Hepatocyte (in vitro differentiated cells): Measurements from ENCODE around the gene LYZL1. TPM values are rescaled to one million over a fixed set of nuclear protein-coding genes. Genes with fewer than 3 reads are reported as not detected.

Experiments
- DNase-seq: peaks from one replicate; pipeline ENCODE4 v3.0.0-alpha.2; 2016; ENCODE audit warnings: low spot score
- H2AFZ ChIP-seq: fragments of 200-600 bp; sonication (generic); 2 replicates; pipeline ENCODE4 v1.6.0; 2016; ENCODE audit warnings: antibody characterized with exemption, mild to moderate bottlenecking
- H3K27ac ChIP-seq: fragments of 200-600 bp; sonication (generic); 2 replicates; pipeline ENCODE4 v1.5.1; 2016; ENCODE audit warnings: mild to moderate bottlenecking
- H3K27me3 ChIP-seq: fragments of 200-600 bp; sonication (generic); 2 replicates; pipeline ENCODE4 v1.6.1; 2016
- H3K36me3 ChIP-seq: fragments of 200-600 bp; sonication (generic); replicated peaks from 2 replicates; pipeline ENCODE4 v1.5.1; 2016; ENCODE audit warnings: low read depth; ENCODE audit not compliant: insufficient read depth
- H3K4me1 ChIP-seq: fragments of 200-600 bp; sonication (generic); 2 replicates; pipeline ENCODE4 v1.5.1; 2016; ENCODE audit warnings: mild to moderate bottlenecking, moderate library complexity; ENCODE audit not compliant: insufficient read depth
- H3K4me2 ChIP-seq: fragments of 200-600 bp; sonication (generic); 2 replicates; pipeline ENCODE4 v1.6.0; 2016
- H3K4me3 ChIP-seq: fragments of 200-600 bp; sonication (generic); 2 replicates; pipeline ENCODE4 v1.5.1; 2016; ENCODE audit warnings: mild to moderate bottlenecking
- H3K79me2 ChIP-seq: fragments of 200-600 bp; sonication (generic); 2 replicates; pipeline ENCODE4 v1.6.0; 2017; ENCODE audit warnings: mild to moderate bottlenecking
- H3K9me2 ChIP-seq: fragments of 200-600 bp; sonication (generic); replicated peaks from 2 replicates; pipeline ENCODE4 v1.6.0; 2017; ENCODE audit warnings: mild to moderate bottlenecking; ENCODE audit not compliant: insufficient read depth
- H3K9me3 ChIP-seq: fragments of 200-600 bp; sonication (generic); 2 replicates; pipeline ENCODE4 v1.5.1; 2016; ENCODE audit warnings: low read depth, mild to moderate bottlenecking
- H4K20me1 ChIP-seq: fragments of 200-600 bp; sonication (generic); 2 replicates; pipeline ENCODE4 v1.6.0; 2016; ENCODE audit warnings: mild to moderate bottlenecking; ENCODE audit not compliant: insufficient read depth, poor library complexity, severe bottlenecking
- EZH2 ChIP-seq: fragments of 200-600 bp; sonication (generic); IDR thresholded peaks from 2 replicates; pipeline ENCODE4 v1.6.1; 2016; ENCODE audit warnings: antibody characterized with exemption, mild to moderate bottlenecking, borderline replicate concordance
- EZH2phosphoT487 ChIP-seq: fragments of 200-600 bp; sonication (generic); IDR thresholded peaks from one replicate; pipeline ENCODE4 v1.6.1; 2018; ENCODE audit warnings: antibody characterized with exemption, mild to moderate bottlenecking, low read depth, moderate library complexity; ENCODE audit not compliant: unreplicated experiment, severe bottlenecking
- WGBS: methylation state at CpG from one replicate; pipeline ENCODE4 v1.1.6; 2016; ENCODE audit warnings: low lambda C conversion rate; ENCODE audit errors: missing lambda C conversion rate; 5-methylcytosine and 5-hydroxymethylcytosine counted together
- polyA plus RNA-seq: library from polyadenylated mRNA; unstranded; fragments of >200 nt; fragmentation: Nextera tagmentation; extraction: Ambion mirVana; gene quantifications from 2 replicates; pipeline ENCODE4 v1.2.1, GENCODE V29; 2016
- total RNA-seq: library from RNA; depleted of rRNA; stranded (reverse); fragments of >200 nt; gene quantifications from 2 replicates; pipeline ENCODE4 v1.2.3, GENCODE V29; 2014
- TF ChIP-seq, protein P1 (sequence below): fragments of 200-600 bp; sonication (generic); IDR thresholded peaks from 2 replicates; pipeline ENCODE4 v1.5.1; 2016; ENCODE audit warnings: antibody characterized with exemption, mild to moderate bottlenecking; ENCODE audit not compliant: poor library complexity

The LYZL1 gene
- total and polyA plus RNA-seq, 2 experiments from 2014 or later: not detected

DNA sequence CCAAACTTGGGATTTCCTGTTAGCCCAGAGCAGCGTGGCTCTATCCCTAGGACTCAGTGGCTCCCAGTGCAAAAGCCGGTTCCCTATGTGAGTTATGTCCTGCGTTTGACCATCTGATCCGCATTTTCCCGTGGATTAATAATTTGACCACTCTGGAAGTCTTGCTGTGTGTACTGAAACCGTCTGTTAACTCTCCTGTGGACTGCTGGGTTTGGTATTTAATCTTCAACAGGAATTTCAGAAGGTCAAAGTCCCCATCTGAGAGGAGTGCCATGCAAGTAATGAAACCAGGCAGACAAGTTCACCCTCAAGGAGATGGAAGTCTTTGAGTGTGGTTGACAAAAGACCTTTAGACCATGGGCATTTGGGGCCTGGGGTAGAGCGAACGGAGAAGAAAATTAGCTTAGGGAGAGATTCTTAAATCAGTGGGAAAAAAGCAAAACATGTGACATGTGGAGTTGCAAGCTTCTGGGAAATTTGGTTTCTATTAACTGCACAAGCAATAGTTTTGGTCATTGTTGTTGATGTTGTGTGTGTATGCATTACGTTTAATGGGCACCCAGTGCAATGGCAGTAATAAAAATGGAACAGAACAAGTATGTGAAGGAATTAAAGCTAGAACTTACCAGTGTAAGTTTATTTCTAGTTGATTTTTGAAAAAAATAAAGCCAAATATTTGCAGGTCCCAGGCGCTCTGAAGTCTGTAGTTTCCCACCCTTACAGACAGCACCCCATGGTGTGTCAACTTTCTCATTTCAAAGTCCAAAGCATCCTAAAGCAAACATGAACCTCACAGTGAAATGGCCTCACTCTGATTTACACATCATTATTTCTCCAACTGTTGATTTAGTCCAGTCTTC, 38.2 kb downstream of the LYZL1 start:
- Histone ChIP-seq H3K9me3 (no peaks in the 10 kb centered on the region), H3K36me3 (no peaks in the 10 kb centered on the region), H3K27me3 (no peaks in the 10 kb centered on the region), H3K4me1 (peaks cover 12% of the 10 kb centered on the region), H3K4me3 (no peak overlapping the region), H3K79me2 (no peaks in the 10 kb centered on the region), H3K27ac (peak overlapping the region; percentile 56), H3K4me2 (peak overlapping the region; percentile 37), H2AFZ (no peak overlapping the region), H3K9me2 (no peaks in the 10 kb centered on the region), H4K20me1 (no peaks in the 10 kb centered on the region)
- peak; percentile 34 for DNase-seq
- TF ChIP-seq, protein P1, sequence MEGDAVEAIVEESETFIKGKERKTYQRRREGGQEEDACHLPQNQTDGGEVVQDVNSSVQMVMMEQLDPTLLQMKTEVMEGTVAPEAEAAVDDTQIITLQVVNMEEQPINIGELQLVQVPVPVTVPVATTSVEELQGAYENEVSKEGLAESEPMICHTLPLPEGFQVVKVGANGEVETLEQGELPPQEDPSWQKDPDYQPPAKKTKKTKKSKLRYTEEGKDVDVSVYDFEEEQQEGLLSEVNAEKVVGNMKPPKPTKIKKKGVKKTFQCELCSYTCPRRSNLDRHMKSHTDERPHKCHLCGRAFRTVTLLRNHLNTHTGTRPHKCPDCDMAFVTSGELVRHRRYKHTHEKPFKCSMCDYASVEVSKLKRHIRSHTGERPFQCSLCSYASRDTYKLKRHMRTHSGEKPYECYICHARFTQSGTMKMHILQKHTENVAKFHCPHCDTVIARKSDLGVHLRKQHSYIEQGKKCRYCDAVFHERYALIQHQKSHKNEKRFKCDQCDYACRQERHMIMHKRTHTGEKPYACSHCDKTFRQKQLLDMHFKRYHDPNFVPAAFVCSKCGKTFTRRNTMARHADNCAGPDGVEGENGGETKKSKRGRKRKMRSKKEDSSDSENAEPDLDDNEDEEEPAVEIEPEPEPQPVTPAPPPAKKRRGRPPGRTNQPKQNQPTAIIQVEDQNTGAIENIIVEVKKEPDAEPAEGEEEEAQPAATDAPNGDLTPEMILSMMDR: no peak
- TF ChIP-seq EZH2: no peak
- TF ChIP-seq EZH2phosphoT487: no peak
- 67% methylated on average over 10 of the region's 10 CpGs for WGBS

DNA sequence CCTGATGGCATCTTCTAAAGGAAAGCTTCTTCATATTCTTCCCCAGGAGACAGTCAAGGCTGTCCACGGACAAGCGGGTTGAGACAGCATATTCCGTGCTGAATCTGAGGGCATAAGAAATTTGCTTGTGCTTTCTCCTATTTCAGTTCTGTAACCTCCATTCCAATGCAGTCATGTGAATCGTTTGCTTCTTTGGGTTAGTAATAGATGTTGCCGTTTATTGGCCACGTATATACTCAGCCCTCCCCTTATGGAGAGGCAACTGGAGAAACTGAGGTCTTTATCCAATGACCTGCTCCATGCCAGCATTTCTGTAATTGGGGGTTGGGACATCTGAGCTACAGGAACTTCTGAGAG, 38.9 kb downstream of the LYZL1 start:
- TF ChIP-seq EZH2phosphoT487 (no peak), EZH2 (no peak)
- TF ChIP-seq, protein P1: no peak
- H3K4me2 ChIP-seq: peak overlapping the region; percentile 37
- no peak for DNase-seq
- H4K20me1 ChIP-seq: no peaks in the 10 kb centered on the region
- WGBS: 89% methylated on average over 6 of the region's 6 CpGs
- H3K79me2 ChIP-seq: no peaks in the 10 kb centered on the region
- peak overlapping the region; percentile 48 for H3K27ac ChIP-seq
- H3K36me3 ChIP-seq: no peaks in the 10 kb centered on the region
- no peaks in the 10 kb centered on the region for H3K9me2 ChIP-seq
- no peaks in the 10 kb centered on the region for H3K9me3 ChIP-seq
- H3K4me3 ChIP-seq: no peak overlapping the region
- H2AFZ ChIP-seq: no peak overlapping the region
- H3K27me3 ChIP-seq: no peaks in the 10 kb centered on the region
- H3K4me1 ChIP-seq: peaks cover 12% of the 10 kb centered on the region

- WGBS: 63% methylated on average over 3 of the region's 3 CpGs
- DNase-seq: no peak
- no peak overlapping the region for H3K27ac ChIP-seq
- TF ChIP-seq, protein P1: no peak
- TF ChIP-seq EZH2: no peak
- TF ChIP-seq EZH2phosphoT487: no peak
- H3K79me2 ChIP-seq: no peaks in the 10 kb centered on the region
- H3K4me1 ChIP-seq: peaks cover 12% of the 10 kb centered on the region
- no peak overlapping the region for H2AFZ ChIP-seq
- no peak overlapping the region for H3K4me3 ChIP-seq
- H3K9me3 ChIP-seq: no peaks in the 10 kb centered on the region
- H3K27me3 ChIP-seq: no peaks in the 10 kb centered on the region
- no peak overlapping the region for H3K4me2 ChIP-seq
- H3K36me3 ChIP-seq: no peaks in the 10 kb centered on the region
- no peaks in the 10 kb centered on the region for H3K9me2 ChIP-seq
- no peaks in the 10 kb centered on the region for H4K20me1 ChIP-seq
Observed at GRCh38 chr10:29328983-29329382, 40.1 kb downstream of the LYZL1 start.
